Measurements from ENCODE around the gene CSNK1A1L.
A peak's percentile ranks its signal among the peaks of the same experiment; 100 is the strongest.

The CSNK1A1L gene

GRCh38 chr13:37105251-37105714 is at the start of gene CSNK1A1L:
Gene CSNK1A1L (minus strand): TSS chr13:37105664. CDS start chr13:37105256, 408 bp downstream.
- no peak for DNase-seq (ENCODE audit: low spot score)

DNA sequence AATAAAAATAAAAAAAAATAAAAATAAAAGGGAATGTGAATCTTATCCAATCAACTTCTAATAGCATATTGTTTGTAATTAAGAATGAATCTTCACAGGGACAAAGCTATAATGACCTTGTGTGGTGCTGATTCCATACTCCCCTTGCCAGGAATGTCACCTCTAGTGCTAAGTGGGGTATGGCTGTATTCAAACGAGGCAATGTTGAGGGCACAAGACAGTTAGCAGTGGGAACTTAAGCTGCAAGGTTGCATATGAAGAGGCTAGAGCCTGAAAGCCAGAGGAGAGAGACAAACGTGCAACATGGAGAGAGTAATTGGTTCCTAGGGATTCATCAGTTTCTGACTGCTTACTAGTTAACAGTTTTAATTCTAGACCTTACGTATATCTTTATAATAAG is 43.9 kb upstream of the CSNK1A1L start:
- DNase-seq (ENCODE audit: low spot score) = no peak

DNA sequence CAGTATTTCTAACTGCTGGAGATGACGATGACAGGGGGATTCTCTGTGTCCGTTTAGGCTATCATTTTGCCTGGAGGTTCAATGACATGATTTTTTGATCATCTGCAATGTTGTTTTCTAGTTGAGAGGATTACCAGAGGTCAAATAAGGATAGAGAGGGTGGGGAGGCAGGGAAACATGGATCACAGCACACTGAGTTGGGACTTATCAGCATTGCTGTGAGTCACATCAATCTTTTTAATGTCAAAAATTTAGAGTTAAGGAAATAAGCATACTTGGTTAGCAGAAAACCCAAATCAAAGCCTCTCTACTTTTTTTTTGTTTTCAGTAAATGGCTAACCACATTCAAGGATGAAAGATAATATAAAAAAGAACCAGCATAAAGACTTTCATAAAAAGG is 43.0 kb upstream of the CSNK1A1L start:
- no peak for DNase-seq (ENCODE audit: low spot score)

DNA sequence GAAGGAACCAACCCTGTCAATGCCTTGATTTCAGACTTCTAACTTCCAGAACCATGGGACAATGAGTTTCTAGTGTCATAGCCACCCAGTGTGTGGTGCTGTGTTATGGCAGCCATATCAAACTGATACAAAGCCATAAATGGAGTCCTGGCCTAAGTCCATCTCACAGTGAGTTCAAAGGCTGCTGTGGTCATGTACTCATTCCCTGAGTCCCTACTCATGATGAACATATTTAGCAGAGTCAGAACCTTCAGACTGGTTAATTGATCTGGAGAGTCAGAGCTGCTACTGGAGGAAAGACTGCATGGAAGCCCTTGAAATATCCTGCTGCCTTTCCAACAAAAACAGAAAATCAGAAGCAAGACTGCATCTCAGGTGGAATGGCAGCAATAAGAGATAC is 39.2 kb upstream of the CSNK1A1L start:
- DNase-seq (ENCODE audit: low spot score) = no peak

DNA sequence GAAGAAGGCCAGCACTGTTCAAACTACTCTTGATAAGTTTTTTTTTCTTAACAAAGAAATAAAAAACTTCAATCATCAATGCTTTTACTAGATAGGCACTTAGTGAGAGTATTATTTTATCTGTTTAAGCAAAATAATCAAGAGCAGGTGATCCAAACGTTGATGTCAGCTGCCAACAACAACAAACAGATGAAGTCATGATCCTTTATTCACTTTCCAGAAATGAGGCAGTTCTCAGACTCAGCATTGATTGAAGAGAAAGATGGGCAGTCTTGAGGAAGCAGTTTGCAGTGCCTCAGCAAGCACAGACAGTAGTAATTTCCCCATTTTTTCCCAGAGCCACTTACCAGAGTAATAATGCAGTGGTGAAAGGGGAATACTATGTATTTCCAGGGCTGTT is 38.4 kb upstream of the CSNK1A1L start:
- DNase-seq (ENCODE audit: low spot score) = no peak

DNA sequence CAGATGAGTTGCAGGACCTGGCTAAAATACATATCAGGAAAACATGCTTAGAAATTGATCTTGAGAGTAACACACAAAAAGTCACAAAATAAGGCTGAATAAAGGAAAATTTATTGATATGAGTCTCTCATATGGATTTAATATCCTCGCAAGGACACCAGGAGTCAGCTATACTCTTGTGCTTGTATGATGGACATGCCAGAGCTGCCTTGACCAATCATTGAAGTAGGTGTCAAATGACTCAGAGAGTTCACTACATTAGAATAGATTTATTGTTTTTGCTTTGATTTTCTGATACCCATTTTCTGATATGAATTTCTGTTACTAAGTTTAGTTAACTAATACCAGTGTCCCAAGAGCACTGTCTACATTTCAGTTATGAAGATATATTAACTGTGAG is 37.4 kb upstream of the CSNK1A1L start:
- no peak for DNase-seq (ENCODE audit: low spot score)

GRCh38 chr13:37141011-37141410 is 35.5 kb upstream of the CSNK1A1L start:
- DNase-seq (ENCODE audit: low spot score) = no peak

DNA sequence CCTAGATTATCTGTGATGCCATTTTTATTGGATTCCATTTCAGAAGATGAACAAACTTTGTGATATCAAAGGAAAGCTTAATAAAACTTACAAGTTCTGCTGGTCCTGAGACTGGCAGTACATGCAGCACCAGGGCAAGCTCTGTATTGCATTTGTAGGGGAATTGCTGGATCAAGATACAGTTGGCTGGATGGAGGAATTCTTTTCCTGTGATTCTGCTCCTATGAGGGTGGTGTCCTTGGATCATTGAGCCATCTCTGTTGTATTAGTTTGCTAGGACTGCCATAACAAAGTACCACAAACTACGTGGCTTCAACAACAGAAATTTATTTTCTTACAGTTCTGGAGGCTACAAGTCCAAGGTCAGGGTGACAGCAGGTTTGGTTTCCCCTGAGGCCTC is 33.9 kb upstream of the CSNK1A1L start:
- no peak for DNase-seq (ENCODE audit: low spot score)

DNA sequence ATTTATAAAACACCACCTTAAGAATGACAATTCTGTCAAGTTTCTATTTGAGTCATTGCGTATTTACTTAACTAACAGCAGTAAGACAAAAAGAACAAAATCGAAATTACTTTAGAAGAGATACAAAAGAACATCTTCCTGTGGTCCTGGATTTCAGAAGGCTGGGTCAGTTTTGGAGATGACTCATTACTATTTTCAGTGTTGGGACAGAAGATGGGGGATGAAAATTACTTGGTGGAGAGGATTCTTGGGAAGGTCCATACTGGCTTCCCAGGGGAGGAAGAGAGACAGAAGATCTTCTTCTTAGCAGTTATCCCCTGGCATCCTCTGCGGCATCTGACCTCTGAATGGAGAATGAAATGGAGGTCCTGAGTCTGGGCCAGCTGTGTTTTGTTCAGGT is 33.5 kb upstream of the CSNK1A1L start:
- no peak for DNase-seq (ENCODE audit: low spot score)

DNA sequence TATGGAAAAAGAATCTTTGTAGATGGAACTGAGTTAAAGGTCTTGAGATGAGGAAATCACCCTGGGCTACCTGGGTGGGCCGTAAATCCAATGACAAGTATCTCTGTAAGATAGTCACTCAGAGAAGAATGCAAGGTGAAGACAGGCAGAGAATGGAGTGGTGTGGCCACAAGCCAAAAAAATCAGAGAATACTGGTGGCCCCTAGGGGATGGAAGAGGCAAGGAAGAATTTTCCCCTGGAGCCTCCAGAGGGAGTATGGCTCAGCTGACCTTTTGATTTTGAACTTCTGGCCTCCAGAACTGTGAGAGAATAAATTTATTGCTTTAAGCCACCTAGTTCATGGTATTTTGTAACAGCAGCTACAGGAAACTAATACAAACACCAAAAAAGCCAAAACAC is 32.7 kb upstream of the CSNK1A1L start:
- DNase-seq (ENCODE audit: low spot score) = no peak

GRCh38 chr13:37136633-37137032 is 31.2 kb upstream of the CSNK1A1L start:
- no peak for DNase-seq (ENCODE audit: low spot score)

DNA sequence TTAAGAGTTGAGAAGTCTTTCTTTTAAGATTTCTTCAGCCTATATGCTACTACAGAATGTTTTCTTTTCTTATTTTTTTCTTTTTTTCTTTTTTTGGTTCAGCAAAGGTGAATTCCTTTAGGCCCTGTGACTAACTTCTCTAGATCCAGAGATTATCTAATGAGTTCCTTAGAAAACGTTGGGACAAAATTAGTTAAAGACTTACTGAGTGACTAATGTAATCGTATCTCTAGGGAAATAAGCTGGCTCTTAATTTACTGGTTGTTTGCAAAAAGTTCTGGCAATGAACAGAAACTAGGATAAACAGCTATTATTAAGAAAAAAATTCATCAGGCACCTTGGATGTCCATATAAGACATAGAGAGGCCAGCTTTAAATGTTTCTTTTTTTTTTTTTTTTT is 30.7 kb upstream of the CSNK1A1L start:
- DNase-seq (ENCODE audit: low spot score) = no peak

GRCh38 chr13:37134411-37135041 is 29.1 kb upstream of the CSNK1A1L start:
- DNase-seq (ENCODE audit: low spot score) = no peak

- DNase-seq (ENCODE audit: low spot score) = no peak
Measured at GRCh38 chr13:37132211-37132610, 26.7 kb upstream of the CSNK1A1L start.

- DNase-seq (ENCODE audit: low spot score) = no peak
Measured at GRCh38 chr13:37131092-37131491, 25.6 kb upstream of the CSNK1A1L start.

DNA sequence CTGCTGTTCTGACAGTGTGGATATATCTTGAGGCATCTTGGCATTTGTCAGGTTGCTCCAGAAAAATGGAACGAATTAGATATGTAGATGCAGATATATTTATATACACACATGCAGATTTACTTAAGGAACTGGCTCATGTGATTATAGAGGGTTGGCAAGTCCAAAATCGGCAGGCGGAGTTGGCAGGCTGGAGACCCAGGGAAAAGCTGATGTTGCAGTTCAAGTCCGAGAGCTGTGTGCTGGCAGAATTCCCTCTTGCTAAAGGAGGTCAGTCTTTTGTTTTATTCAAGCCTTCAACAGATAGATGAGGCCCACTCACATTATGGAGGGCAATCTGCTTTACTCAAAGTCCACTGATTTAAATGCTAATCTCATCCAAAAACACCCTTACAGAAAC is 24.4 kb upstream of the CSNK1A1L start:
- no peak for DNase-seq (ENCODE audit: low spot score)

DNA sequence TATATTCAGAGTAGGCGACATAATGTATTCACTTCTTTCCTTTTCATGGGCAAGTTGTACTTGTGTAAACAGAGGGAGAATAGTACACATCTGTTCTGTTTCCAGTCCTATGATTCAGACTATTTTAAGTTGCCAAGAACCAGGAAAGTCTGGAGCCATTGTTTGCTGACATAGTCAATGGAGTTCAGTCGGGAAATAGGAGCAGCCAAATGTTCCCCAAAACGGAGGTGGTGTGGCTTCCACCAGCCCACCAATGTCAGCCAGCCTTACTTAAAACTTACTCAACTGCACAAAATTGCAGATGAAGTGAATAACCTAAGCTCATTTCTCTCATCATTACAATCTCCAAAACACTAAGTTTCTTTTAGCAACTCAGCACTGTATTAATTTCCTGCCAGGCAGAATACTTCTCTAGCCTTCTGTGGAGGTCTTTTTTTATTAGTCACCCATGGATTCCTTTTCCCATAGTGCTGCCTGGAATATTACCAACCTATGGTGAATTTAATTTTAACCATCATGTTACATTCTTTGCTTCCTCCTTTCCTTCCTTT is 22.3 kb upstream of the CSNK1A1L start:
- DNase-seq (ENCODE audit: low spot score) = peak; percentile 80

GRCh38 chr13:37123337-37123736 is 17.9 kb upstream of the CSNK1A1L start:
- DNase-seq (ENCODE audit: low spot score) = no peak

- peak; percentile 50 for DNase-seq (ENCODE audit: low spot score)
Measured at GRCh38 chr13:37118016-37118415, 12.6 kb upstream of the CSNK1A1L start.

- no peak for DNase-seq (ENCODE audit: low spot score)
Measured at GRCh38 chr13:37114250-37114649, 8.8 kb upstream of the CSNK1A1L start.

- no peak for DNase-seq (ENCODE audit: low spot score)
Measured at GRCh38 chr13:37113534-37113933, 8.1 kb upstream of the CSNK1A1L start.

- peak; percentile 65 for DNase-seq (ENCODE audit: low spot score)
Measured at GRCh38 chr13:37109051-37109678, 3.7 kb upstream of the CSNK1A1L start.

- DNase-seq (ENCODE audit: low spot score) = no peak
Measured at GRCh38 chr13:37107868-37108267, 2.4 kb upstream of the CSNK1A1L start.

- no peak for DNase-seq (ENCODE audit: low spot score)
Measured at GRCh38 chr13:37107456-37107855, 2.0 kb upstream of the CSNK1A1L start.
